Natural killer cell (primary cell): ENCODE data around the gene PDZRN3. TPM values are rescaled to one million over a fixed set of nuclear protein-coding genes. Genes with fewer than 3 reads are reported as not detected.

Experiments used
- ATAC-seq, 3 donors: fragments of 150-1000 bp in 2 of 3; fragments of 200-7000 bp in 1 of 3; cut with Tn5 transposase; 1 replicate in 1 of 3; 2 replicates in 2 of 3; pipeline ENCODE4 v1.10.0; 2021; ENCODE audit warnings: mild to moderate bottlenecking in 2 of 3, moderate library complexity in 2 of 3
- DNase-seq, 2 donors: peaks; one replicate each; pipeline versions ENCODE4 v3.0.0 to v3.0.0-alpha.2; 2013 to 2021; ENCODE audit warnings: mixed read lengths in 1 of 2
- H3K27ac ChIP-seq: one replicate; pipeline ENCODE4 v1.5.1; 2013; ENCODE audit warnings: mild to moderate bottlenecking, low read length
- H3K27me3 ChIP-seq: one replicate; pipeline ENCODE4 v1.6.1; 2013; ENCODE audit warnings: low read length; ENCODE audit not compliant: control insufficient read depth, insufficient read depth
- H3K36me3 ChIP-seq: one replicate; pipeline ENCODE4 v1.6.1; 2013; ENCODE audit warnings: low read length; ENCODE audit not compliant: control insufficient read depth, insufficient read depth
- H3K4me1 ChIP-seq: one replicate; pipeline ENCODE4 v1.6.1; 2013; ENCODE audit warnings: low read length; ENCODE audit not compliant: control insufficient read depth, insufficient read depth
- H3K4me3 ChIP-seq: one replicate; pipeline ENCODE4 v1.5.1; 2013; ENCODE audit warnings: low read length
- H3K9me3 ChIP-seq: one replicate; pipeline ENCODE4 v1.6.1; 2013; ENCODE audit warnings: low read length; ENCODE audit not compliant: control insufficient read depth, insufficient read depth
- H3K27ac Mint-ChIP-seq, 2 donors: one replicate each; pipeline ENCODE4 v1.8.0; 2022; ENCODE audit warnings: mild to moderate bottlenecking in 2 of 2, mixed read lengths in 2 of 2, moderate library complexity in 1 of 2
- H3K27me3 Mint-ChIP-seq, 2 donors: one replicate each; pipeline ENCODE4 v1.8.0; 2022; ENCODE audit warnings: low read depth in 2 of 2, mixed read lengths in 2 of 2
- H3K36me3 Mint-ChIP-seq: one replicate; pipeline ENCODE4 v1.8.0; 2022; ENCODE audit warnings: mixed read lengths
- H3K4me1 Mint-ChIP-seq, 2 donors: one replicate each; pipeline ENCODE4 v1.8.0; 2022; ENCODE audit warnings: mixed read lengths in 2 of 2
- H3K4me3 Mint-ChIP-seq: one replicate; pipeline ENCODE4 v1.8.0; 2022; ENCODE audit warnings: mild to moderate bottlenecking, moderate library complexity, mixed read lengths
- H3K9me3 Mint-ChIP-seq, 2 donors: one replicate each; pipeline ENCODE4 v1.8.0; 2022; ENCODE audit warnings: mixed read lengths in 2 of 2
- CTCF ChIP-seq: fragments of 200-600 bp; IDR thresholded peaks from one replicate; pipeline ENCODE4 v1.8.0; 2022; ENCODE audit warnings: antibody characterized with exemption
- WGBS: methylation state at CpG from one replicate; pipeline ENCODE4 v1.1.7; 2013; ENCODE audit warnings: missing lambda C conversion rate; ENCODE audit not compliant: insufficient coverage; 5-methylcytosine and 5-hydroxymethylcytosine counted together
- intact Hi-C: fragments of 100-400 bp; cut with micrococcal nuclease; formaldehyde crosslinking; loops from one replicate; pipeline ENCODE4 v1.14.2; 2022
- total RNA-seq, 4 donors: library from RNA; stranded (reverse); fragments of 120-200 nt in 1 of 4; gene quantifications; one replicate each; pipeline versions ENCODE4 v1.2.3 to v1.2.4, GENCODE V29; 2013 to 2022

Gene PDZRN3
- total RNA-seq, 3 donors from 2014 or later (not counting 1 experiment from before 2014, with no cell fraction given), result not detected

- Histone ChIP-seq H3K4me1 (no peaks in the 10 kb centered on the region), H3K9me3 (no peaks in the 10 kb centered on the region), H3K36me3 (no peaks in the 10 kb centered on the region), H3K4me3 (no peak overlapping the region), H3K27me3 (no peaks in the 10 kb centered on the region), H3K27ac (no peak overlapping the region)
- Mint-ChIP-seq H3K4me3 (no peak overlapping the region), H3K27ac (no peak overlapping the region), H3K9me3 (no peaks in the 10 kb centered on the region), H3K27me3 (no peaks in the 10 kb centered on the region), H3K4me1 (no peaks in the 10 kb centered on the region), H3K36me3 (no peaks in the 10 kb centered on the region)
- no peak for TF ChIP-seq CTCF
- ATAC-seq (no peak), DNase-seq (no peak)
- WGBS, result no CpG with 5 or more reads among the region's 2 CpGs
- intact Hi-C loops, result no loop called here
Observed at GRCh38 chr3:73633453-73633852, 8.7 kb upstream of the PDZRN3 start.

- no peak overlapping the region for H3K4me3 Mint-ChIP-seq
- no peak for TF ChIP-seq CTCF
- intact Hi-C loops, result no loop called here
- H3K4me1 Mint-ChIP-seq, result no peaks in the 10 kb centered on the region
- Histone ChIP-seq H3K4me1 (no peaks in the 10 kb centered on the region), H3K4me3 (no peak overlapping the region), H3K36me3 (no peaks in the 10 kb centered on the region), H3K9me3 (no peaks in the 10 kb centered on the region), H3K27me3 (peaks cover 3% of the 10 kb centered on the region), H3K27ac (no peak overlapping the region)
- ATAC-seq (no peak), DNase-seq (no peak)
- H3K36me3 Mint-ChIP-seq, result no peaks in the 10 kb centered on the region
- H3K27me3 Mint-ChIP-seq, result peaks cover 0 to 12% of the 10 kb centered on the region in 2 donors
- H3K9me3 Mint-ChIP-seq, result no peaks in the 10 kb centered on the region
- 91% methylated on average over 3 of the region's 3 CpGs for WGBS
- no peak overlapping the region for H3K27ac Mint-ChIP-seq
Observed at GRCh38 chr3:73626106-73626505, 1.4 kb upstream of the PDZRN3 start.

GRCh38 chr3:73624017-73624820 lies 522 bp downstream of the PDZRN3 start:
- intact Hi-C loops, result no loop called here
- Histone ChIP-seq H3K36me3 (no peaks in the 10 kb centered on the region), H3K27me3 (peaks cover 3% of the 10 kb centered on the region), H3K4me1 (no peaks in the 10 kb centered on the region), H3K27ac (no peak overlapping the region), H3K9me3 (no peaks in the 10 kb centered on the region), H3K4me3 (no peak overlapping the region)
- no peaks in the 10 kb centered on the region for H3K4me1 Mint-ChIP-seq
- no peak for DNase-seq
- no peak for TF ChIP-seq CTCF
- H3K27me3 Mint-ChIP-seq, result peaks cover 0 to 12% of the 10 kb centered on the region in 2 donors
- no peak for ATAC-seq
- peaks cover 0 to 5% of the 10 kb centered on the region in 2 donors for H3K9me3 Mint-ChIP-seq
- WGBS, result 15% methylated on average over 112 of the region's 112 CpGs
- no peaks in the 10 kb centered on the region for H3K36me3 Mint-ChIP-seq
- no peak overlapping the region for H3K27ac Mint-ChIP-seq
- H3K4me3 Mint-ChIP-seq, result no peak overlapping the region

- Histone ChIP-seq H3K27me3 (peaks cover 3% of the 10 kb centered on the region), H3K27ac (no peak overlapping the region), H3K9me3 (no peaks in the 10 kb centered on the region), H3K4me1 (no peaks in the 10 kb centered on the region), H3K36me3 (no peaks in the 10 kb centered on the region), H3K4me3 (no peak overlapping the region)
- Mint-ChIP-seq H3K27me3 (peaks cover 0 to 12% of the 10 kb centered on the region in 2 donors), H3K9me3 (peaks cover 0 to 5% of the 10 kb centered on the region in 2 donors), H3K4me1 (no peaks in the 10 kb centered on the region), H3K4me3 (no peak overlapping the region), H3K36me3 (no peaks in the 10 kb centered on the region), H3K27ac (no peak overlapping the region)
- ATAC-seq, result no peak
- TF ChIP-seq CTCF, result no peak
- DNase-seq, result no peak
- intact Hi-C loops, result no loop called here
- WGBS, result 55% methylated on average over 4 of the region's 4 CpGs
Observed at GRCh38 chr3:73623346-73623745, 1.4 kb downstream of the PDZRN3 start.
